A673 (cell line): Measurements from ENCODE around the gene BHLHA15.

Experiments
- CTCF ChIP-seq: fragments of 300-800, 200-600 bp; sonication (generic); conservative IDR thresholded peaks from 2 replicates; pipeline ENCODE4 v1.5.1; 2017; ENCODE audit warnings: low read depth, mild to moderate bottlenecking, antibody characterized with exemption, low read length, moderate library complexity, mixed read lengths
- EZH2 ChIP-seq: fragments of 200-600 bp; sonication (generic); IDR thresholded peaks from 2 replicates; pipeline ENCODE4 v1.6.1; 2017; ENCODE audit warnings: borderline replicate concordance, low read depth, mild to moderate bottlenecking, mixed read lengths, antibody characterized with exemption, low read length; ENCODE audit not compliant: poor library complexity, severe bottlenecking

GRCh38 chr7:98180751-98181150 is 30.5 kb upstream of the BHLHA15 start:
- TF ChIP-seq EZH2 (no peak), CTCF (no peak)
